Measurements from ENCODE around the gene C20orf144.
A peak's percentile ranks its signal among the peaks of the same experiment; 100 is the strongest.

- TF ChIP-seq CTCF (conservative IDR thresholded peaks at IDR 0.05; ENCODE audit: low read length) (peak; percentile 90), EZH2phosphoT487 (IDR thresholded peaks at IDR 0.05; ENCODE audit: borderline replicate concordance, low read depth, low read length) (no peak)
These were observed 5.7 kb downstream of the C20orf144 start for GRCh38 chr20:33667676-33668465.
